ENCODE measurements around the gene THRB.

- TF ChIP-seq POLR2AphosphoS5 (IDR thresholded peaks at IDR 0.05; ENCODE audit: low read depth, low read length) (no peak), POLR2A (IDR thresholded peaks at IDR 0.05; ENCODE audit: low read depth, low read length) (no peak), TAF1 (IDR thresholded peaks at IDR 0.05; ENCODE audit: low read depth, low read length) (no peak), SPI1 (IDR thresholded peaks at IDR 0.05; ENCODE audit: low read depth, low read length) (no peak)
Observed at GRCh38 chr3:24355806-24356205, 138.8 kb downstream of the THRB start.
